HepG2 (cell line): Measurements from ENCODE around the gene STARD10. TPM values are rescaled to one million over a fixed set of nuclear protein-coding genes. Genes with fewer than 3 reads are reported as not detected.
A peak's percentile ranks its signal among the peaks of the same experiment; 100 is the strongest.

Experiments used
- BCL6 ChIP-seq: IDR thresholded peaks from 2 replicates; pipeline ENCODE4 v1.6.1; 2016; ENCODE audit warnings: missing genetic modification reagents, missing compliant biosample characterization
- HNRNPLL ChIP-seq: fragments of 200-400 bp; formaldehyde crosslinking; IDR thresholded peaks from 2 replicates; pipeline ENCODE4 v1.6.1; 2017; ENCODE audit warnings: mild to moderate bottlenecking, low read depth, low read length; ENCODE audit not compliant: poor library complexity, severe bottlenecking
- KDM6A ChIP-seq: IDR thresholded peaks from 2 replicates; pipeline ENCODE4 v1.6.1; 2016; ENCODE audit warnings: low read depth
- KLF11 ChIP-seq: IDR thresholded peaks from 2 replicates; pipeline ENCODE4 v1.6.1; 2016; ENCODE audit warnings: missing compliant biosample characterization
- MIER3 ChIP-seq: IDR thresholded peaks from 2 replicates; pipeline ENCODE4 v1.6.1; 2016; ENCODE audit warnings: missing compliant biosample characterization, borderline replicate concordance
- MLLT10 ChIP-seq: sonication (generic); formaldehyde crosslinking; IDR thresholded peaks from 2 replicates; pipeline ENCODE4 v1.4.0; 2020; ENCODE audit warnings: missing genetic modification reagents
- RXRB ChIP-seq: IDR thresholded peaks from 2 replicates; pipeline ENCODE4 v1.6.1; 2016; ENCODE audit warnings: borderline replicate concordance, missing genetic modification reagents, missing compliant biosample characterization
- SYNCRIP ChIP-seq: fragments of 200-400 bp; formaldehyde crosslinking; IDR thresholded peaks from 2 replicates; pipeline ENCODE4 v1.6.1; 2018; ENCODE audit warnings: mild to moderate bottlenecking, low read depth, low read length; ENCODE audit not compliant: insufficient read depth
- TAF15 ChIP-seq: fragments of 200-400 bp; formaldehyde crosslinking; IDR thresholded peaks from one replicate; pipeline ENCODE4 v1.6.1; 2018; ENCODE audit warnings: mild to moderate bottlenecking, low read depth, low read length; ENCODE audit not compliant: poor library complexity, severe bottlenecking
- THYN1 ChIP-seq: sonication (generic); formaldehyde crosslinking; IDR thresholded peaks from 2 replicates; pipeline ENCODE4 v1.8.1; 2023; ENCODE audit warnings: low read depth, mild to moderate bottlenecking, moderate library complexity, missing genetic modification reagents, borderline replicate concordance
- XRCC5 ChIP-seq: fragments of 200-400 bp; formaldehyde crosslinking; optimal IDR thresholded peaks from 2 replicates; pipeline ENCODE3; 2017; ENCODE audit warnings: mild to moderate bottlenecking, low read length
- ZFP91 ChIP-seq: sonication (generic); formaldehyde crosslinking; IDR thresholded peaks from 2 replicates; pipeline ENCODE4 v1.9.0; 2022; ENCODE audit warnings: missing genetic modification reagents, mild to moderate bottlenecking, borderline replicate concordance
- ZKSCAN8 ChIP-seq: IDR thresholded peaks from 2 replicates; pipeline ENCODE4 v1.6.1; 2016; ENCODE audit warnings: borderline replicate concordance, missing genetic modification reagents, missing compliant biosample characterization
- ZNF224 ChIP-seq: sonication (generic); formaldehyde crosslinking; IDR thresholded peaks from 2 replicates; pipeline ENCODE4 v1.5.0; 2020; ENCODE audit warnings: mild to moderate bottlenecking, missing genetic modification reagents
- ZNF280B ChIP-seq: sonication (generic); formaldehyde crosslinking; IDR thresholded peaks from 2 replicates; pipeline ENCODE4 v1.5.0; 2020; ENCODE audit warnings: missing genetic modification reagents, mild to moderate bottlenecking, borderline replicate concordance
- ZNF33B ChIP-seq: sonication (generic); formaldehyde crosslinking; IDR thresholded peaks from 2 replicates; pipeline ENCODE4 v1.5.1; 2020; ENCODE audit warnings: mild to moderate bottlenecking, missing genetic modification reagents
- ZNF552 ChIP-seq: sonication (generic); formaldehyde crosslinking; IDR thresholded peaks from 2 replicates; pipeline ENCODE4 v1.9.0; 2022; ENCODE audit warnings: missing genetic modification reagents, mild to moderate bottlenecking, borderline replicate concordance
- ZNF572 ChIP-seq: sonication (generic); formaldehyde crosslinking; IDR thresholded peaks from 2 replicates; pipeline ENCODE4 v1.5.1; 2020; ENCODE audit warnings: mild to moderate bottlenecking, missing genetic modification reagents
- ZNF616 ChIP-seq: sonication (generic); formaldehyde crosslinking; IDR thresholded peaks from 2 replicates; pipeline ENCODE4 v1.5.0; 2020; ENCODE audit warnings: low read depth, mild to moderate bottlenecking, missing genetic modification reagents
- ZNF644 ChIP-seq: IDR thresholded peaks from 2 replicates; pipeline ENCODE4 v1.6.1; 2016; ENCODE audit warnings: low read depth
- ZNF652 ChIP-seq: IDR thresholded peaks from 2 replicates; pipeline ENCODE4 v1.6.1; 2016; ENCODE audit warnings: low read depth, borderline replicate concordance
- ZNF674 ChIP-seq: sonication (generic); formaldehyde crosslinking; IDR thresholded peaks from 2 replicates; pipeline ENCODE4 v1.5.0; 2020; ENCODE audit warnings: low read depth, mild to moderate bottlenecking, missing genetic modification reagents
- polyA plus RNA-seq, 8 experiments: library from polyadenylated mRNA; depleted of rRNA in 3 of 8; stranded (reverse) in 7 of 8; unstranded in 1 of 8; fragments of >200 nt; fragmentation: Illumina TruSeq in 4 of 8; extraction: Trizol in 4 of 8; gene quantifications; 2 replicates each; pipeline versions ENCODE4 v1.2.1 to v1.2.3, GENCODE V29; 2011 to 2016; ENCODE audit warnings: low read depth in 4 of 8, missing spikeins in 1 of 8, mixed read lengths in 1 of 8; ENCODE audit not compliant: insufficient read depth in 1 of 8
- total RNA-seq, 5 experiments: library from RNA; depleted of rRNA; stranded (reverse); fragments of >200 nt; fragmentation: Illumina TruSeq; extraction: Trizol; gene quantifications; 2 replicates each; pipeline ENCODE4 v1.2.3, GENCODE V29; 2016; ENCODE audit warnings: low read depth in 1 of 5
- TF ChIP-seq, protein P1 (sequence below): sonication (generic); formaldehyde crosslinking; IDR thresholded peaks from 2 replicates; pipeline ENCODE4 v1.4.0; 2020; ENCODE audit warnings: missing genetic modification reagents
- TF ChIP-seq, protein P2 (sequence below): sonication (generic); formaldehyde crosslinking; IDR thresholded peaks from 2 replicates; pipeline ENCODE4 v1.5.0; 2020; ENCODE audit warnings: mild to moderate bottlenecking, low read depth, missing genetic modification reagents, borderline replicate concordance

Gene STARD10
- total and polyA plus RNA-seq, 2 of the 13 experiments (the other 11 are each of a cell fraction or from before 2014, with no cell fraction given): 260 to 341 TPM

DNA sequence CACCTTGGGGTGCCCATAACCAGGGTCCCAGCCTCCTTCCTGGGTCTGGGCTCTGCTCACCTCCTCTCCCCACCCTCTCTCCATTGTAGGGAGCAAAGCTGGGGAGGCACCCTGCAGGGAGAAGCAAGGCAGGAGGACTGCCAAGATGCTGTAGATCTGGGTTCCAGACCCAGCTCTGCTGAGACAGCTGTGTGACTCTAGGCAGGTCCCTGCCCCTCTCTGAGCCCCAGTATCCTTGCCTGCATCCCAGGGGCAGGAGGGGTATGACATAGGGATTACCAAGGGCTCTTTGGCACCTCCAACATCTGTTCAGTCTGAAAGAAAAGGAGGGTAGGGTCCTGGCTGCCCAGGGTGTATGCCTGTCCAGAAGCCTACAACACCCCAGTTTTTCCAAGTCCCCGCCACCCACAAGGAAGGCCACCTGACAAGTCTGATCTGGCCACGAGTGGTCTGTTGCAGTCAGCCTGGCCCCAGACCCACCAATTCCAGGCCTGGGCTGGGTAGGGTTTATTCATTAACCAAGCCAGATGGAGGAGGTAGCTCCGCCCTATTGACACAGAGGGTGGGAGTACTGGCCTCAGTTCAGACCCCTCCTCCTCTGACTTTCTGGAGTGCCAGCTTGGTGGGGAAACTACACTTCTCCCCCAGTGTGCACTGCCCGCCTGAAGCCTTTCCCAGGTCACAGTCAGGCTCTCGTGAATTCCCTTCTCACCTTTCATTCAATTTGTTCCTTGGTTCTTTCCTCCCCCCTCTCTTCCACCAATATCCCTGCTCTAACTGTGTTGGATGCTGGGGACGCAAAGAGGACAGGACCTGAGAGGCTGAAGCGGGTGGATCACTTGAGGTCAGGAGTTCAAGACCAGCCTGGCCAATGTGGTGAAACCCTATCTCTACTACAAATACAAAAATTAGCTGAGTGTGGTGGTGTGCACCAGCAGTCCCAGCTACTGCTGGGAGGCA lies 15.0 kb downstream of the STARD10 start (continued):
- no peak for TF ChIP-seq TAF15
- TF ChIP-seq ZNF674 (CRISPR knock-in tag): no peak
- 0 out of 2 replicates have a peak, but pooled peaks have one; percentile 43 for TF ChIP-seq ZNF224 (CRISPR knock-in tag)
- TF ChIP-seq ZFP91 (CRISPR knock-in tag): no peak
- TF ChIP-seq MLLT10: no peak
- TF ChIP-seq KDM6A (CRISPR knock-in tag): no peak
- TF ChIP-seq ZNF552 (CRISPR knock-in tag): no peak
- TF ChIP-seq ZKSCAN8: peak; percentile 43; the same call in 1 of the 2 replicates
- TF ChIP-seq RXRB: peak; percentile 55; the same call in 1 of the 2 replicates
- TF ChIP-seq ZNF572 (CRISPR knock-in tag): 0 out of 2 replicates have a peak, but pooled peaks have one; percentile 37
- TF ChIP-seq MIER3 (CRISPR knock-in tag): no peak; the same call in 1 of the 2 replicates
- no peak for TF ChIP-seq SYNCRIP
- no peak for TF ChIP-seq THYN1 (CRISPR knock-in tag)
- peak; percentile 48 for TF ChIP-seq XRCC5
- TF ChIP-seq ZNF280B (CRISPR knock-in tag): no peak
- TF ChIP-seq, protein P1, sequence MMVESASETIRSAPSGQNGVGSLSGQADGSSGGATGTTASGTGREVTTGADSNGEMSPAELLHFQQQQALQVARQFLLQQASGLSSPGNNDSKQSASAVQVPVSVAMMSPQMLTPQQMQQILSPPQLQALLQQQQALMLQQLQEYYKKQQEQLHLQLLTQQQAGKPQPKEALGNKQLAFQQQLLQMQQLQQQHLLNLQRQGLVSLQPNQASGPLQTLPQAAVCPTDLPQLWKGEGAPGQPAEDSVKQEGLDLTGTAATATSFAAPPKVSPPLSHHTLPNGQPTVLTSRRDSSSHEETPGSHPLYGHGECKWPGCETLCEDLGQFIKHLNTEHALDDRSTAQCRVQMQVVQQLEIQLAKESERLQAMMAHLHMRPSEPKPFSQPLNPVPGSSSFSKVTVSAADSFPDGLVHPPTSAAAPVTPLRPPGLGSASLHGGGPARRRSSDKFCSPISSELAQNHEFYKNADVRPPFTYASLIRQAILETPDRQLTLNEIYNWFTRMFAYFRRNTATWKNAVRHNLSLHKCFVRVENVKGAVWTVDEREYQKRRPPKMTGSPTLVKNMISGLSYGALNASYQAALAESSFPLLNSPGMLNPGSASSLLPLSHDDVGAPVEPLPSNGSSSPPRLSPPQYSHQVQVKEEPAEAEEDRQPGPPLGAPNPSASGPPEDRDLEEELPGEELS (CRISPR knock-in tag): peak; percentile 70; the same call in 1 of the 2 replicates
- TF ChIP-seq ZNF652: no peak; the same call in 1 of the 2 replicates
- no peak for TF ChIP-seq BCL6 (CRISPR knock-in tag)
- TF ChIP-seq ZNF33B (CRISPR knock-in tag): no peak
- no peak for TF ChIP-seq HNRNPLL
- no peak for TF ChIP-seq ZNF644 (CRISPR knock-in tag)
- TF ChIP-seq, protein P2, sequence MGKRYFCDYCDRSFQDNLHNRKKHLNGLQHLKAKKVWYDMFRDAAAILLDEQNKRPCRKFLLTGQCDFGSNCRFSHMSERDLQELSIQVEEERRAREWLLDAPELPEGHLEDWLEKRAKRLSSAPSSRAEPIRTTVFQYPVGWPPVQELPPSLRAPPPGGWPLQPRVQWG: no peak
- TF ChIP-seq KLF11: no peak
- no peak for TF ChIP-seq ZNF616
